H1 (cell line): ENCODE data around the gene GOLGA7B. TPM values are rescaled to one million over a fixed set of nuclear protein-coding genes. Genes with fewer than 3 reads are reported as not detected.

Experiments used
- JUND ChIP-seq: IDR thresholded peaks from 2 replicates; pipeline ENCODE4 v1.6.1; 2011; ENCODE audit warnings: mild to moderate bottlenecking, improper control_type of control experiment, low read length
- RNF2 ChIP-seq: fragments of 200-900, 300-1000 bp; sonication (generic); IDR thresholded peaks from 2 replicates; pipeline ENCODE4 v1.7.1; 2016; ENCODE audit warnings: borderline replicate concordance, low read depth, mild to moderate bottlenecking, antibody characterized with exemption, low read length; ENCODE audit not compliant: poor library complexity, severe bottlenecking; ENCODE audit errors: missing control alignments
- SAP30 ChIP-seq: fragments of 300-600 bp; sonication (generic); IDR thresholded peaks from 2 replicates; pipeline ENCODE4 v1.7.1; 2012; ENCODE audit warnings: low read length, moderate library complexity, mild to moderate bottlenecking, inconsistent platforms; ENCODE audit not compliant: insufficient read depth, insufficient replicate concordance
- SIX5 ChIP-seq: IDR thresholded peaks from 2 replicates; pipeline ENCODE4 v1.6.1; 2011; ENCODE audit warnings: mild to moderate bottlenecking, low read depth, low read length
- TCF12 ChIP-seq: IDR thresholded peaks from 2 replicates; pipeline ENCODE4 v1.6.1; 2011; ENCODE audit warnings: low read depth, mild to moderate bottlenecking, low read length
- polyA plus RNA-seq, 7 experiments: library from polyadenylated mRNA; depleted of rRNA in 3 of 7; stranded (reverse) in 5 of 7; unstranded in 2 of 7; fragments of >200 nt in 5 of 7; fragments of 200-250 nt in 2 of 7; gene quantifications; 1 replicate in 5 of 7; 2 replicates in 1 of 7; 4 replicates in 1 of 7; pipeline versions ENCODE4 v1.2.1 to v1.2.3, GENCODE V29; 2011 to 2013; ENCODE audit warnings: missing spikeins in 2 of 7, mixed read lengths in 2 of 7
- total RNA-seq: library from RNA; stranded (reverse); fragmentation: NEBNext Ultra II Directional; extraction: Animal tissue kit (Norgen Biotek cat#: 25700); gene quantifications from 2 replicates; pipeline ENCODE4 v1.2.1, GENCODE V29; 2021
- TF ChIP-seq, protein P1 (sequence below): fragments of 300-600 bp; sonication (generic); IDR thresholded peaks from 2 replicates; pipeline ENCODE4 v1.7.1; 2012; ENCODE audit warnings: low read length, moderate library complexity, mild to moderate bottlenecking, inconsistent platforms; ENCODE audit not compliant: insufficient replicate concordance

Gene GOLGA7B
- total and polyA plus RNA-seq, 2 of the 8 experiments (the other 6 are each of a cell fraction or from before 2014, with no cell fraction given) = 0.04 to 0.14 TPM

DNA sequence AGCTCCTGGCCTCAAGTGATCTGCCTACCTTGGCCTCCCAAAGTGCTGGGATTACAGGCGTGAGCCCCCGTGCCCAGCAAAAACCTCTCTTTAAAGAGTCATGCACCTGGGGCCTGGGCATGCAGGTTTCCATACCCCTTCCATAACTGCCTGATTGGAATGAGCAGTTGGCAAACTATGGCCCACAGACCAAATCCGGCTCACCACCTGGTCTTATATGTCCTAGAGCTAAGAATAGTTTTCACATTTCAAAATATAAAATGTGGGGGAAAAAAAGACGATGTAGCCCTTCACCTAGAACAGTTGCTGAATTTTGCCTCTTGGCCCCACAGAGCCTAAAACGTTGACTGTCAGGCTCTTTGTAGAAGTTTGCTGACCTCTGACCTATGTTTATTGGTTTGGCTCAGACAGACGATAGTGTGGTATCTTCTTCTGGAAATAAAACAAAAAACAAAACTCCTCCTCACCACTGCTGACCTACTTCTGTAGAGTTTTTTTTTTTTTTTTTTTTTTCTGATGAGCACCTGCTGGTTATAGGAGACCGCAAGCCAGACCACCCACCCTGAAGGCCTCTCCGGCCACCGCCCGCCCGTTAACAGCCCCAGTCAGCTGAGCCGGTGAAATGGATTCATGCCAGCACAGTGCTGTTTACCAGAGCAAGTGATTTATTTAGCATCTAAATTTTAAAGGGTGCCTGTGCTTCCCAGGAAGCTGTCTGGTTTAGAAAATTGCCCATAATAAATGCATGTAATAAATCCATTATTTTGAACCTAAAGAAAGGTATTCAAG, 44.4 kb upstream of the GOLGA7B start (continued):
- TF ChIP-seq SAP30 (no peak), SIX5 (no peak), RNF2 (no peak), TCF12 (no peak), JUND (no peak)
- TF ChIP-seq, protein P1, sequence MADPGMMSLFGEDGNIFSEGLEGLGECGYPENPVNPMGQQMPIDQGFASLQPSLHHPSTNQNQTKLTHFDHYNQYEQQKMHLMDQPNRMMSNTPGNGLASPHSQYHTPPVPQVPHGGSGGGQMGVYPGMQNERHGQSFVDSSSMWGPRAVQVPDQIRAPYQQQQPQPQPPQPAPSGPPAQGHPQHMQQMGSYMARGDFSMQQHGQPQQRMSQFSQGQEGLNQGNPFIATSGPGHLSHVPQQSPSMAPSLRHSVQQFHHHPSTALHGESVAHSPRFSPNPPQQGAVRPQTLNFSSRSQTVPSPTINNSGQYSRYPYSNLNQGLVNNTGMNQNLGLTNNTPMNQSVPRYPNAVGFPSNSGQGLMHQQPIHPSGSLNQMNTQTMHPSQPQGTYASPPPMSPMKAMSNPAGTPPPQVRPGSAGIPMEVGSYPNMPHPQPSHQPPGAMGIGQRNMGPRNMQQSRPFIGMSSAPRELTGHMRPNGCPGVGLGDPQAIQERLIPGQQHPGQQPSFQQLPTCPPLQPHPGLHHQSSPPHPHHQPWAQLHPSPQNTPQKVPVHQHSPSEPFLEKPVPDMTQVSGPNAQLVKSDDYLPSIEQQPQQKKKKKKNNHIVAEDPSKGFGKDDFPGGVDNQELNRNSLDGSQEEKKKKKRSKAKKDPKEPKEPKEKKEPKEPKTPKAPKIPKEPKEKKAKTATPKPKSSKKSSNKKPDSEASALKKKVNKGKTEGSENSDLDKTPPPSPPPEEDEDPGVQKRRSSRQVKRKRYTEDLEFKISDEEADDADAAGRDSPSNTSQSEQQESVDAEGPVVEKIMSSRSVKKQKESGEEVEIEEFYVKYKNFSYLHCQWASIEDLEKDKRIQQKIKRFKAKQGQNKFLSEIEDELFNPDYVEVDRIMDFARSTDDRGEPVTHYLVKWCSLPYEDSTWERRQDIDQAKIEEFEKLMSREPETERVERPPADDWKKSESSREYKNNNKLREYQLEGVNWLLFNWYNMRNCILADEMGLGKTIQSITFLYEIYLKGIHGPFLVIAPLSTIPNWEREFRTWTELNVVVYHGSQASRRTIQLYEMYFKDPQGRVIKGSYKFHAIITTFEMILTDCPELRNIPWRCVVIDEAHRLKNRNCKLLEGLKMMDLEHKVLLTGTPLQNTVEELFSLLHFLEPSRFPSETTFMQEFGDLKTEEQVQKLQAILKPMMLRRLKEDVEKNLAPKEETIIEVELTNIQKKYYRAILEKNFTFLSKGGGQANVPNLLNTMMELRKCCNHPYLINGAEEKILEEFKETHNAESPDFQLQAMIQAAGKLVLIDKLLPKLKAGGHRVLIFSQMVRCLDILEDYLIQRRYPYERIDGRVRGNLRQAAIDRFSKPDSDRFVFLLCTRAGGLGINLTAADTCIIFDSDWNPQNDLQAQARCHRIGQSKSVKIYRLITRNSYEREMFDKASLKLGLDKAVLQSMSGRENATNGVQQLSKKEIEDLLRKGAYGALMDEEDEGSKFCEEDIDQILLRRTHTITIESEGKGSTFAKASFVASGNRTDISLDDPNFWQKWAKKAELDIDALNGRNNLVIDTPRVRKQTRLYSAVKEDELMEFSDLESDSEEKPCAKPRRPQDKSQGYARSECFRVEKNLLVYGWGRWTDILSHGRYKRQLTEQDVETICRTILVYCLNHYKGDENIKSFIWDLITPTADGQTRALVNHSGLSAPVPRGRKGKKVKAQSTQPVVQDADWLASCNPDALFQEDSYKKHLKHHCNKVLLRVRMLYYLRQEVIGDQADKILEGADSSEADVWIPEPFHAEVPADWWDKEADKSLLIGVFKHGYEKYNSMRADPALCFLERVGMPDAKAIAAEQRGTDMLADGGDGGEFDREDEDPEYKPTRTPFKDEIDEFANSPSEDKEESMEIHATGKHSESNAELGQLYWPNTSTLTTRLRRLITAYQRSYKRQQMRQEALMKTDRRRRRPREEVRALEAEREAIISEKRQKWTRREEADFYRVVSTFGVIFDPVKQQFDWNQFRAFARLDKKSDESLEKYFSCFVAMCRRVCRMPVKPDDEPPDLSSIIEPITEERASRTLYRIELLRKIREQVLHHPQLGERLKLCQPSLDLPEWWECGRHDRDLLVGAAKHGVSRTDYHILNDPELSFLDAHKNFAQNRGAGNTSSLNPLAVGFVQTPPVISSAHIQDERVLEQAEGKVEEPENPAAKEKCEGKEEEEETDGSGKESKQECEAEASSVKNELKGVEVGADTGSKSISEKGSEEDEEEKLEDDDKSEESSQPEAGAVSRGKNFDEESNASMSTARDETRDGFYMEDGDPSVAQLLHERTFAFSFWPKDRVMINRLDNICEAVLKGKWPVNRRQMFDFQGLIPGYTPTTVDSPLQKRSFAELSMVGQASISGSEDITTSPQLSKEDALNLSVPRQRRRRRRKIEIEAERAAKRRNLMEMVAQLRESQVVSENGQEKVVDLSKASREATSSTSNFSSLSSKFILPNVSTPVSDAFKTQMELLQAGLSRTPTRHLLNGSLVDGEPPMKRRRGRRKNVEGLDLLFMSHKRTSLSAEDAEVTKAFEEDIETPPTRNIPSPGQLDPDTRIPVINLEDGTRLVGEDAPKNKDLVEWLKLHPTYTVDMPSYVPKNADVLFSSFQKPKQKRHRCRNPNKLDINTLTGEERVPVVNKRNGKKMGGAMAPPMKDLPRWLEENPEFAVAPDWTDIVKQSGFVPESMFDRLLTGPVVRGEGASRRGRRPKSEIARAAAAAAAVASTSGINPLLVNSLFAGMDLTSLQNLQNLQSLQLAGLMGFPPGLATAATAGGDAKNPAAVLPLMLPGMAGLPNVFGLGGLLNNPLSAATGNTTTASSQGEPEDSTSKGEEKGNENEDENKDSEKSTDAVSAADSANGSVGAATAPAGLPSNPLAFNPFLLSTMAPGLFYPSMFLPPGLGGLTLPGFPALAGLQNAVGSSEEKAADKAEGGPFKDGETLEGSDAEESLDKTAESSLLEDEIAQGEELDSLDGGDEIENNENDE = no peak
